Subcutaneous adipose tissue (tissue), 4 donors: ENCODE data around the gene TMEM14A. TPM values are rescaled to one million over a fixed set of nuclear protein-coding genes. Genes with fewer than 3 reads are reported as not detected.

ENCODE experiments used
- CTCF ChIP-seq: fragments of 450-650 bp; IDR thresholded peaks from one replicate; pipeline ENCODE4 v1.5.1; 2016; ENCODE audit warnings: low read depth, mild to moderate bottlenecking, control low read depth, antibody characterized with exemption, moderate library complexity
- total RNA-seq, 4 donors: library from RNA; depleted of rRNA; stranded (reverse); fragments of >200 nt; gene quantifications; one replicate each; pipeline ENCODE4 v1.1.0, GENCODE V29; 2016

The TMEM14A gene
- total RNA-seq, 4 donors from 2014 or later, result 12.6 to 26.9 (median 19.7) TPM

GRCh38 chr6:52724042-52724405, 53.1 kb downstream of the TMEM14A start:
- TF ChIP-seq CTCF, result no peak

- TF ChIP-seq CTCF, result no peak
Measured at GRCh38 chr6:52724406-52725121, 53.7 kb downstream of the TMEM14A start.

- TF ChIP-seq CTCF, result no peak
Measured at GRCh38 chr6:52725143-52725534, 54.2 kb downstream of the TMEM14A start.

- no peak for TF ChIP-seq CTCF
Measured at GRCh38 chr6:52725535-52726192, 54.8 kb downstream of the TMEM14A start.

GRCh38 chr6:52726193-52726542, 55.3 kb downstream of the TMEM14A start:
- no peak for TF ChIP-seq CTCF

- no peak for TF ChIP-seq CTCF
Measured at GRCh38 chr6:52726741-52727535, 56.0 kb downstream of the TMEM14A start.

- no peak for TF ChIP-seq CTCF
Measured at GRCh38 chr6:52727908-52728307, 57.0 kb downstream of the TMEM14A start.
